Caco-2 (cell line): ENCODE data around the gene KRTAP10-6. TPM values are rescaled to one million over a fixed set of nuclear protein-coding genes. Genes with fewer than 3 reads are reported as not detected.
"Not testable (repeated sequence)": the region's sequence is repeated elsewhere in the genome, so short reads cannot be mapped to it uniquely, and the experiment has no call there.

Source experiments
- BruUV-seq: library from RNA; stranded (reverse); fragments of 400-500 nt; replicated peaks from 2 replicates; lab custom pipeline; 2021; lab: Mats Ljungman, UMichigan
- CTCF ChIA-PET: fragments of 300-600 bp; sonication (Branson Sonifier 250); formaldehyde crosslinking; loops from one replicate; lab custom pipeline; 2022; ENCODE audit warnings: antibody characterized with exemption; lab: Charles Lee
- POLR2A ChIA-PET: fragments of 300-600 bp; sonication (Branson Sonifier 250); formaldehyde crosslinking; loops from one replicate; lab custom pipeline; 2022; ENCODE audit warnings: antibody characterized with exemption; lab: Charles Lee
- DNase-seq, 2 experiments: peaks; one replicate each; pipeline versions ENCODE4 v3.0.0 to v3.0.0-alpha.2; 2020 to 2022
- H3K27me3 ChIP-seq: replicated peaks from 2 replicates; pipeline ENCODE4 v1.6.0; 2011; ENCODE audit warnings: low read length; ENCODE audit not compliant: control insufficient read depth, insufficient read depth
- H3K36me3 ChIP-seq: 2 replicates; pipeline ENCODE4 v1.5.1; 2011; ENCODE audit warnings: low read length; ENCODE audit not compliant: control insufficient read depth, insufficient read depth
- H3K4me1 ChIP-seq: fragments of 250-450 bp; sonication (Bioruptor Pico); 2 replicates; pipeline ENCODE4 v1.5.1; 2020; ENCODE audit warnings: mild to moderate bottlenecking
- H3K4me3 ChIP-seq: 2 replicates; pipeline ENCODE4 v1.5.1; 2011; ENCODE audit warnings: low read depth, mild to moderate bottlenecking, control low read depth, low read length
- H3K9me3 ChIP-seq: fragments of 250-450 bp; sonication (Bioruptor Pico); 2 replicates; pipeline ENCODE4 v1.5.1; 2020; ENCODE audit warnings: mild to moderate bottlenecking, moderate library complexity
- H3K27ac Mint-ChIP-seq: one replicate; pipeline ENCODE4 v1.8.0; 2022; ENCODE audit warnings: mixed read lengths; ENCODE audit not compliant: unreplicated experiment
- H3K27me3 Mint-ChIP-seq: one replicate; pipeline ENCODE4 v1.8.0; 2022; ENCODE audit warnings: mixed read lengths; ENCODE audit not compliant: insufficient read depth, unreplicated experiment
- H3K36me3 Mint-ChIP-seq: one replicate; pipeline ENCODE4 v1.8.0; 2022; ENCODE audit warnings: mild to moderate bottlenecking, mixed read lengths; ENCODE audit not compliant: insufficient read depth, unreplicated experiment
- H3K4me1 Mint-ChIP-seq: one replicate; pipeline ENCODE4 v1.8.0; 2022; ENCODE audit warnings: low read depth, mixed read lengths; ENCODE audit not compliant: unreplicated experiment
- H3K4me3 Mint-ChIP-seq: one replicate; pipeline ENCODE4 v1.8.0; 2022; ENCODE audit warnings: mild to moderate bottlenecking, moderate library complexity, mixed read lengths; ENCODE audit not compliant: unreplicated experiment
- H3K9me3 Mint-ChIP-seq: one replicate; pipeline ENCODE4 v1.8.0; 2022; ENCODE audit warnings: mixed read lengths; ENCODE audit not compliant: unreplicated experiment
- CTCF ChIP-seq, 2 experiments: fragments of 200-600 bp in 1 of 2; IDR thresholded peaks; 1 replicate in 1 of 2; 2 replicates in 1 of 2; pipeline versions ENCODE4 v1.5.1 to v1.8.0; 2011 to 2022; ENCODE audit warnings: antibody characterized with exemption in 1 of 2, control low read depth in 1 of 2, inconsistent platforms in 1 of 2, low read depth in 1 of 2, low read length in 1 of 2, mild to moderate bottlenecking in 1 of 2, moderate library complexity in 1 of 2; ENCODE audit not compliant: insufficient read depth in 1 of 2, severe bottlenecking in 1 of 2, unreplicated experiment in 1 of 2
- intact Hi-C: fragments of 100-400 bp; cut with micrococcal nuclease; formaldehyde crosslinking; loops from one replicate; pipeline ENCODE4 v1.10.0; 2022; ENCODE audit not compliant: unreplicated experiment
- total RNA-seq: library from RNA; stranded (reverse); gene quantifications from 2 replicates; pipeline ENCODE4 v1.2.3, GENCODE V29; 2022

KRTAP10-6 gene
- total RNA-seq, 1 experiment from 2014 or later: not detected

GRCh38 chr21:44593598-44594405, 1.5 kb upstream of the KRTAP10-6 start:
- TF ChIP-seq CTCF (IDR thresholded peaks at IDR 0.05; ENCODE audit: insufficient read depth in 1 of 2, low read depth in 1 of 2, low read length in 1 of 2, severe bottlenecking in 1 of 2, unreplicated experiment in 1 of 2): no peak
- ChIA-PET POLR2A (no interaction called here), CTCF (no interaction called here)
- Histone ChIP-seq H3K9me3 (no peaks in the 10 kb centered on the region), H3K4me3 (no peak overlapping the region), H3K4me1 (no peaks in the 10 kb centered on the region), H3K36me3 (no peaks in the 10 kb centered on the region), H3K27me3 (no peaks in the 10 kb centered on the region)
- intact Hi-C loops: no loop called here
- no peak overlapping the region for H3K27ac Mint-ChIP-seq
- no peak for DNase-seq
- H3K4me1 Mint-ChIP-seq: peaks cover 7% of the 10 kb centered on the region
- H3K9me3 Mint-ChIP-seq: peaks cover 14% of the 10 kb centered on the region
- H3K4me3 Mint-ChIP-seq: no peak overlapping the region
- BruUV-seq: no TSS peak
- peaks cover 4% of the 10 kb centered on the region for H3K27me3 Mint-ChIP-seq
- no peaks in the 10 kb centered on the region for H3K36me3 Mint-ChIP-seq

- H3K4me3 ChIP-seq, H3K4me3 Mint-ChIP-seq, POLR2A ChIA-PET, H3K4me1 ChIP-seq, H3K9me3 ChIP-seq, intact Hi-C loops, DNase-seq, H3K27me3 ChIP-seq, H3K4me1 Mint-ChIP-seq, H3K36me3 Mint-ChIP-seq, H3K36me3 ChIP-seq, H3K9me3 Mint-ChIP-seq, H3K27me3 Mint-ChIP-seq, H3K27ac Mint-ChIP-seq, BruUV-seq: not testable (repeated sequence)
- CTCF ChIA-PET: interaction anchor here (0.6 kb wide), 1 partner anchor 110 kb away, joined by 3 read pairs; no protein-coding TSS in a partner anchor
Observed at GRCh38 chr21:44591801-44592130, 539 bp downstream of the KRTAP10-6 start.

- H3K4me1 ChIP-seq, H3K27me3 ChIP-seq, H3K9me3 ChIP-seq, BruUV-seq, H3K36me3 Mint-ChIP-seq, H3K4me3 Mint-ChIP-seq, DNase-seq, H3K9me3 Mint-ChIP-seq, POLR2A ChIA-PET, H3K4me1 Mint-ChIP-seq, H3K36me3 ChIP-seq, H3K4me3 ChIP-seq, intact Hi-C loops, H3K27ac Mint-ChIP-seq, H3K27me3 Mint-ChIP-seq: not testable (repeated sequence)
- CTCF ChIA-PET: interaction anchor here (0.6 kb wide), 1 partner anchor 111 kb away, joined by 3 read pairs; no protein-coding TSS in a partner anchor
Observed at GRCh38 chr21:44590897-44591800, 1.2 kb downstream of the KRTAP10-6 start.

GRCh38 chr21:44590311-44590721, 2.0 kb downstream of the KRTAP10-6 start:
- Mint-ChIP-seq H3K4me1 (no peaks in the 10 kb centered on the region), H3K36me3 (no peaks in the 10 kb centered on the region), H3K27ac (no peak overlapping the region), H3K4me3 (no peak overlapping the region), H3K9me3 (no peaks in the 10 kb centered on the region), H3K27me3 (peaks cover 5% of the 10 kb centered on the region)
- no peak for TF ChIP-seq CTCF (IDR thresholded peaks at IDR 0.05; ENCODE audit: insufficient read depth in 1 of 2, low read depth in 1 of 2, low read length in 1 of 2, severe bottlenecking in 1 of 2, unreplicated experiment in 1 of 2)
- intact Hi-C loops: no loop called here
- no peaks in the 10 kb centered on the region for H3K4me1 ChIP-seq
- no peak for DNase-seq
- CTCF ChIA-PET: no interaction called here
- BruUV-seq: no TSS peak
- H3K27me3 ChIP-seq: no peaks in the 10 kb centered on the region
- H3K4me3 ChIP-seq: no peak overlapping the region
- POLR2A ChIA-PET: no interaction called here
- no peaks in the 10 kb centered on the region for H3K9me3 ChIP-seq
- no peaks in the 10 kb centered on the region for H3K36me3 ChIP-seq
